Measurements from ENCODE around the gene UQCC5.

Gene UQCC5

GRCh38 chr3:52502808-52503350 lies 33.5 kb upstream of the UQCC5 start:
- DNase-seq: no peak
- no peak overlapping the region for H3K27ac ChIP-seq
- no peaks in the 10 kb centered on the region for H3K36me3 ChIP-seq
- H3K4me3 ChIP-seq (ENCODE audit: low read depth, low read length): no peak overlapping the region
- no peaks in the 10 kb centered on the region for H3K27me3 ChIP-seq (ENCODE audit: insufficient read depth, low read depth, severe bottlenecking)
- TF ChIP-seq, protein P1, sequence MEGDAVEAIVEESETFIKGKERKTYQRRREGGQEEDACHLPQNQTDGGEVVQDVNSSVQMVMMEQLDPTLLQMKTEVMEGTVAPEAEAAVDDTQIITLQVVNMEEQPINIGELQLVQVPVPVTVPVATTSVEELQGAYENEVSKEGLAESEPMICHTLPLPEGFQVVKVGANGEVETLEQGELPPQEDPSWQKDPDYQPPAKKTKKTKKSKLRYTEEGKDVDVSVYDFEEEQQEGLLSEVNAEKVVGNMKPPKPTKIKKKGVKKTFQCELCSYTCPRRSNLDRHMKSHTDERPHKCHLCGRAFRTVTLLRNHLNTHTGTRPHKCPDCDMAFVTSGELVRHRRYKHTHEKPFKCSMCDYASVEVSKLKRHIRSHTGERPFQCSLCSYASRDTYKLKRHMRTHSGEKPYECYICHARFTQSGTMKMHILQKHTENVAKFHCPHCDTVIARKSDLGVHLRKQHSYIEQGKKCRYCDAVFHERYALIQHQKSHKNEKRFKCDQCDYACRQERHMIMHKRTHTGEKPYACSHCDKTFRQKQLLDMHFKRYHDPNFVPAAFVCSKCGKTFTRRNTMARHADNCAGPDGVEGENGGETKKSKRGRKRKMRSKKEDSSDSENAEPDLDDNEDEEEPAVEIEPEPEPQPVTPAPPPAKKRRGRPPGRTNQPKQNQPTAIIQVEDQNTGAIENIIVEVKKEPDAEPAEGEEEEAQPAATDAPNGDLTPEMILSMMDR (IDR thresholded peaks at IDR 0.05; ENCODE audit: low read depth, low read length): no peak
- no peaks in the 10 kb centered on the region for H3K9me3 ChIP-seq (ENCODE audit: severe bottlenecking)

DNA sequence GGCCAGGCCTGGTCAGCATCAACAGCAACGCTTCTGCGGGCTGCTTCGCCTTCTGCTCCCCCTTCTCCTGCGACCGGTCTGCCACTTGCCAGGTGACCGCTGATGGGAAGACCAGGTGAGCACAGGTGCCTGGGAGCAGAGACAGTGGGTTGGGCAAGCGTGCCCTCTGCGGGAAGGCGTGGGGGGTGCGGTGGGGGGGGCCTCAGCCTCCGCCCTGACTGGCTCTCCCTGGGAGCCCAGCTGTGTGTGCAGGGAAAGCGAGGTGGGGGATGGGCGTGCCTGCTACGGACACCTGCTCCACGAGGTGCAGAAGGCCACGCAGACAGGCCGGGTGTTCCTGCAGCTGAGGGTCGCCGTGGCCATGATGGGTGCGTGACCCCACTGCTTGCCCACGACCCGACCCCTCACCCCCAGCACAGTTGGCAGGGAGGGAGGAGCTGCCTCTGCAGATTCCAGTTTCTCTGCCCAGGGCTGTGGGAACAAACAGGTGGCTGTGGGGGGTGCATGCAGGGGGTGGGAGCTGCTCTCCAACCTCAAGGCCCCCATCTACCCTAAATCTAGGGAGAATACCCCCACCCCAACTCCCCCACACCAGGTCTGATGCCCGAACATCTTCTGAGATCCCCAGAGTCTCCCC lies 32.5 kb upstream of the UQCC5 start:
- no peak overlapping the region for H3K4me3 ChIP-seq (ENCODE audit: low read depth, low read length)
- no peak for DNase-seq
- TF ChIP-seq, protein P1 (IDR thresholded peaks at IDR 0.05; ENCODE audit: low read depth, low read length): no peak
- H3K27me3 ChIP-seq (ENCODE audit: insufficient read depth, low read depth, severe bottlenecking): no peaks in the 10 kb centered on the region
- H3K9me3 ChIP-seq (ENCODE audit: severe bottlenecking): no peaks in the 10 kb centered on the region
- H3K27ac ChIP-seq: no peak overlapping the region
- H3K36me3 ChIP-seq: no peaks in the 10 kb centered on the region

DNA sequence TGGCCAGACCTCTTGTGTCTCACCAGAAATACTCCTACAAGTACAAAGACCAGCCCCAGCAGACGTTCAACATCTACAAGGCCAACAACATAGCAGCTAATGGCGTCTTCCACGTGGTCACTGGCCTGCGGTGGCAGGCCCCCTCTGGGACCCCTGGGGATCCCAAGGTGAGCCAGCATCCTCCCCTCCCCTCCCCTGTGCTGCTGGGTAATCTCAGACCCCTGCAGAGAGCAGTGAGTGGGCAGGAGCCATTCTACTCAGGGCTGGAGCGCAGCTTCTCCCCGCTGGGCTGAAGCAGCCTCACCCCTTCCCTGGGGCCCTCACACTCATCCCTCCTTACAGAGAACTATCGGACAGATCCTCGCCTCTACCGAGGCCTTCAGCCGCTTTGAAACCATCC lies 31.4 kb upstream of the UQCC5 start:
- TF ChIP-seq, protein P1 (IDR thresholded peaks at IDR 0.05; ENCODE audit: low read depth, low read length): no peak
- no peaks in the 10 kb centered on the region for H3K9me3 ChIP-seq (ENCODE audit: severe bottlenecking)
- no peak overlapping the region for H3K27ac ChIP-seq
- no peak overlapping the region for H3K4me3 ChIP-seq (ENCODE audit: low read depth, low read length)
- no peak for DNase-seq
- no peaks in the 10 kb centered on the region for H3K36me3 ChIP-seq
- no peaks in the 10 kb centered on the region for H3K27me3 ChIP-seq (ENCODE audit: insufficient read depth, low read depth, severe bottlenecking)

- Histone ChIP-seq H3K9me3 (ENCODE audit: severe bottlenecking) (no peaks in the 10 kb centered on the region), H3K36me3 (no peaks in the 10 kb centered on the region), H3K27ac (no peak overlapping the region), H3K4me3 (ENCODE audit: low read depth, low read length) (no peak overlapping the region), H3K27me3 (ENCODE audit: insufficient read depth, low read depth, severe bottlenecking) (no peaks in the 10 kb centered on the region)
- no peak for DNase-seq
- TF ChIP-seq, protein P1 (IDR thresholded peaks at IDR 0.05; ENCODE audit: low read depth, low read length): no peak
Measured at GRCh38 chr3:52506266-52506966, 30.0 kb upstream of the UQCC5 start.

GRCh38 chr3:52507359-52507758 lies 29.0 kb upstream of the UQCC5 start:
- Histone ChIP-seq H3K36me3 (no peaks in the 10 kb centered on the region), H3K27ac (no peak overlapping the region), H3K9me3 (ENCODE audit: severe bottlenecking) (no peaks in the 10 kb centered on the region), H3K4me3 (ENCODE audit: low read depth, low read length) (no peak overlapping the region), H3K27me3 (ENCODE audit: insufficient read depth, low read depth, severe bottlenecking) (no peaks in the 10 kb centered on the region)
- no peak for DNase-seq
- TF ChIP-seq, protein P1 (IDR thresholded peaks at IDR 0.05; ENCODE audit: low read depth, low read length): no peak
